Measurements from ENCODE around the gene EPHA7. TPM values are rescaled to one million over a fixed set of nuclear protein-coding genes. Genes with fewer than 3 reads are reported as not detected.

The EPHA7 gene
- total RNA-seq, 1 experiment from 2014 or later, result not detected

DNA sequence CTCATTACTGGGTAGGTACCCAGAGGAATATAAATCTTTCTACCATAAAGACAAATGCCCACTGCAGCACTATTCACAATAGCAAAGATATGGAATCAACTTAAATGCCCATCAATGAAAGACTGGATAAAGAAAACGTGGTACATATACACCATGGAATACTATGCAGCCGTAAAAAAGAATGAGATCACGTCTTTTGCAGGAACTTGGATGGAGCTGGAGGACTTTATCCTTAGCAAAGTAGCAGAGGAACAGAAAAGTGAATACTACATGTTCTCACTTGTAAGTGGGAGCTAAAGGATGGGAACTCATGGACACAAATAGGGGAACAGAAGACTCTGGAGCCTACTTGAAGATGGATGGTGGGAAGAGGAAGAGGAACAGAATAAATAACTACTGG is 119.7 kb downstream of the EPHA7 start:
- Mint-ChIP-seq H3K27ac (ENCODE audit: low read depth, unreplicated experiment) (no peak overlapping the region), H3K27me3 (ENCODE audit: insufficient read depth, unreplicated experiment) (peaks cover 45% of the 10 kb centered on the region), H3K36me3 (ENCODE audit: insufficient read depth, unreplicated experiment) (no peaks in the 10 kb centered on the region), H3K9me3 (ENCODE audit: unreplicated experiment) (no peaks in the 10 kb centered on the region), H3K4me1 (ENCODE audit: insufficient read depth, unreplicated experiment) (no peaks in the 10 kb centered on the region), H3K4me3 (ENCODE audit: unreplicated experiment) (no peak overlapping the region)
- intact Hi-C loops (cut with micrococcal nuclease), result no loop called here
- ChIA-PET CTCF (interaction anchor here (0.7 kb wide), 2 partner anchors 219 to 1918 kb away, joined by 3 to 4 read pairs; no protein-coding TSS in a partner anchor), POLR2A (no interaction called here)
- BruUV-seq (replicated peaks), result no TSS peak
- DNase-seq (ENCODE audit: unreplicated experiment), result no peak
- TF ChIP-seq, protein P1, sequence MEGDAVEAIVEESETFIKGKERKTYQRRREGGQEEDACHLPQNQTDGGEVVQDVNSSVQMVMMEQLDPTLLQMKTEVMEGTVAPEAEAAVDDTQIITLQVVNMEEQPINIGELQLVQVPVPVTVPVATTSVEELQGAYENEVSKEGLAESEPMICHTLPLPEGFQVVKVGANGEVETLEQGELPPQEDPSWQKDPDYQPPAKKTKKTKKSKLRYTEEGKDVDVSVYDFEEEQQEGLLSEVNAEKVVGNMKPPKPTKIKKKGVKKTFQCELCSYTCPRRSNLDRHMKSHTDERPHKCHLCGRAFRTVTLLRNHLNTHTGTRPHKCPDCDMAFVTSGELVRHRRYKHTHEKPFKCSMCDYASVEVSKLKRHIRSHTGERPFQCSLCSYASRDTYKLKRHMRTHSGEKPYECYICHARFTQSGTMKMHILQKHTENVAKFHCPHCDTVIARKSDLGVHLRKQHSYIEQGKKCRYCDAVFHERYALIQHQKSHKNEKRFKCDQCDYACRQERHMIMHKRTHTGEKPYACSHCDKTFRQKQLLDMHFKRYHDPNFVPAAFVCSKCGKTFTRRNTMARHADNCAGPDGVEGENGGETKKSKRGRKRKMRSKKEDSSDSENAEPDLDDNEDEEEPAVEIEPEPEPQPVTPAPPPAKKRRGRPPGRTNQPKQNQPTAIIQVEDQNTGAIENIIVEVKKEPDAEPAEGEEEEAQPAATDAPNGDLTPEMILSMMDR (IDR thresholded peaks at IDR 0.05; ENCODE audit: unreplicated experiment), result no peak

DNA sequence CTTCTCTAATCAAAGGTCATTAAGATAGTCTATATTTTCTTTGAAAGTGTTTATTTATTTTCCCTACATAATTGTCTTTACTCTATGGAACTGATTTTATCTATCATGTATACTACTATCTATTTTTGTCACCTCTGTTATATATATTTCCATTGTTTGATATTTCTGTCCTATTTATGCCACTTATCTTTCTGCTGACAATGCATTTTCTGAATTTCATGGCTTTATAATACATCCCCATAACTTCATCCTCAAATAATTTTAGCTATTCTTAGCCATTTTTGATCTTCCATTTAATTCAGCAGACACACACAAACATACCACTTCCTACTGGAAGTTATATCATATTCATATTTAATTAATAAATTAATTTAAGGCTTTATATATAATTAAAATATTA is 123.7 kb downstream of the EPHA7 start:
- Mint-ChIP-seq H3K9me3 (ENCODE audit: unreplicated experiment) (no peaks in the 10 kb centered on the region), H3K4me3 (ENCODE audit: unreplicated experiment) (no peak overlapping the region), H3K4me1 (ENCODE audit: insufficient read depth, unreplicated experiment) (no peaks in the 10 kb centered on the region), H3K27me3 (ENCODE audit: insufficient read depth, unreplicated experiment) (peaks cover 49% of the 10 kb centered on the region), H3K27ac (ENCODE audit: low read depth, unreplicated experiment) (no peak overlapping the region), H3K36me3 (ENCODE audit: insufficient read depth, unreplicated experiment) (no peaks in the 10 kb centered on the region)
- ChIA-PET POLR2A (no interaction called here), CTCF (no interaction called here)
- TF ChIP-seq, protein P1 (IDR thresholded peaks at IDR 0.05; ENCODE audit: unreplicated experiment), result no peak
- no TSS peak for BruUV-seq (replicated peaks)
- no peak for DNase-seq (ENCODE audit: unreplicated experiment)
- intact Hi-C loops (cut with micrococcal nuclease), result no loop called here

DNA sequence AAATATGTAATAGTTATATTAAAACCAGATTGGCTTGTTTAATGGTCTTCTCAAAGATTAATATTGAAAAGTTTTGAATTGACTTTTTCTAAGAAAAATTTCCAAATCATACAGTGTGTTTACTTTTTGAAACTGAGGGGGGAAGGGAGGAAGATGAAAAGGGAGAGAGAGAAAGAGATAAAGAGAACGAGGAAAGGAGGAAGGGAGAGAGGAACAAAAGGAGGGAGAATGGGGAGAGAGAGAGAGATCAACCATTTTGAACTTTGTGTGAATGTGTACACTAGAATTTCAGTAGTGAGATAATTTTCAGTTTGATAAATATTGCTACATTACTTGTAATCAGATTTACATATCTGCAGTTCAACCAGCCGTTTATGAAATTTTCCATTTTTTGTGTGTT is 124.5 kb downstream of the EPHA7 start:
- Mint-ChIP-seq H3K4me1 (ENCODE audit: insufficient read depth, unreplicated experiment) (no peaks in the 10 kb centered on the region), H3K27ac (ENCODE audit: low read depth, unreplicated experiment) (no peak overlapping the region), H3K9me3 (ENCODE audit: unreplicated experiment) (no peaks in the 10 kb centered on the region), H3K27me3 (ENCODE audit: insufficient read depth, unreplicated experiment) (peaks cover 49% of the 10 kb centered on the region), H3K4me3 (ENCODE audit: unreplicated experiment) (no peak overlapping the region), H3K36me3 (ENCODE audit: insufficient read depth, unreplicated experiment) (no peaks in the 10 kb centered on the region)
- intact Hi-C loops (cut with micrococcal nuclease), result no loop called here
- CTCF ChIA-PET, result interaction anchor here (0.6 kb wide), 1 partner anchor 1452 kb away, joined by 3 read pairs; no protein-coding TSS in a partner anchor
- no peak for DNase-seq (ENCODE audit: unreplicated experiment)
- no TSS peak for BruUV-seq (replicated peaks)
- TF ChIP-seq, protein P1 (IDR thresholded peaks at IDR 0.05; ENCODE audit: unreplicated experiment), result no peak
- POLR2A ChIA-PET, result no interaction called here

DNA sequence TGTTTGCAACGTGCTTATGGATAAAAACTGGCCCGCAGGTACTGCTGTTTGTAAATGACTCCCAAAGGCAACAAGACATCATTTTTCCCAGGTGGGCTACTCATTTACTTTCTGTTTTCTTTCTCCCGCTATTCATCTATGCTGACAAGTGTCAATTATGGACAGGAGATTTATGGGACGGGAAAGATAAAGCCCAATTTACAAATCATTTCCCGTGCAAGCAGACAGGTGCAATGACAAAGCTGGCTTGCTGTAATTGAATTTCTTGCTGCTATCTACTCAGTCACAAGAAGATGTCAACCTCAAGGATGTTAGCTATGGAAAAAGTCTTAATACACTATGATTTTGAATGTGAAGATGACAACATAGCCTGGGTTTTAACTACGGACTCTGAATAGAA is 125.5 kb downstream of the EPHA7 start:
- TF ChIP-seq, protein P1 (IDR thresholded peaks at IDR 0.05; ENCODE audit: unreplicated experiment), result no peak
- Mint-ChIP-seq H3K36me3 (ENCODE audit: insufficient read depth, unreplicated experiment) (no peaks in the 10 kb centered on the region), H3K27me3 (ENCODE audit: insufficient read depth, unreplicated experiment) (peaks cover 51% of the 10 kb centered on the region), H3K4me3 (ENCODE audit: unreplicated experiment) (no peak overlapping the region), H3K9me3 (ENCODE audit: unreplicated experiment) (no peaks in the 10 kb centered on the region), H3K27ac (ENCODE audit: low read depth, unreplicated experiment) (no peak overlapping the region), H3K4me1 (ENCODE audit: insufficient read depth, unreplicated experiment) (no peaks in the 10 kb centered on the region)
- intact Hi-C loops (cut with micrococcal nuclease), result no loop called here
- BruUV-seq (replicated peaks), result no TSS peak
- CTCF ChIA-PET, result no interaction called here
- POLR2A ChIA-PET, result no interaction called here
- no peak for DNase-seq (ENCODE audit: unreplicated experiment)
